MCF 10A (cell line): ENCODE results near the gene GPANK1. TPM values are rescaled to one million over a fixed set of nuclear protein-coding genes. Genes with fewer than 3 reads are reported as not detected.
A peak's percentile ranks its signal among the peaks of the same experiment; 100 is the strongest.

Source experiments
- BruUV-seq: library from RNA; stranded (reverse); fragments of 400-500 nt; replicated peaks from 2 replicates; lab custom pipeline; 2021; lab: Mats Ljungman, UMichigan
- CTCF ChIA-PET: fragments of 300-600 bp; sonication (Branson Sonifier 250); formaldehyde crosslinking; extraction: SDS; loops from one replicate; lab custom pipeline; 2021; ENCODE audit warnings: antibody characterized with exemption, inconsistent platforms; lab: Yijun Ruan, JAX
- POLR2A ChIA-PET: fragments of 300-600, 350-650 bp; sonication (Branson Sonifier 250); formaldehyde crosslinking; extraction: SDS; loops from one replicate; lab custom pipeline; 2020; ENCODE audit warnings: antibody characterized with exemption, inconsistent platforms; lab: Yijun Ruan, JAX
- DNase-seq: peaks from one replicate; pipeline ENCODE4 v3.0.0-alpha.2; 2018; ENCODE audit not compliant: unreplicated experiment
- H3K27ac Mint-ChIP-seq: one replicate; pipeline ENCODE4 v1.8.0; 2022; ENCODE audit warnings: mild to moderate bottlenecking, low read depth, mixed read lengths; ENCODE audit not compliant: unreplicated experiment
- H3K27me3 Mint-ChIP-seq: one replicate; pipeline ENCODE4 v1.8.0; 2022; ENCODE audit warnings: mixed read lengths; ENCODE audit not compliant: insufficient read depth, unreplicated experiment
- H3K36me3 Mint-ChIP-seq: one replicate; pipeline ENCODE4 v1.8.0; 2022; ENCODE audit warnings: mild to moderate bottlenecking, moderate library complexity, mixed read lengths; ENCODE audit not compliant: insufficient read depth, unreplicated experiment
- H3K4me1 Mint-ChIP-seq: one replicate; pipeline ENCODE4 v1.8.0; 2022; ENCODE audit warnings: mixed read lengths; ENCODE audit not compliant: insufficient read depth, unreplicated experiment
- H3K4me3 Mint-ChIP-seq: one replicate; pipeline ENCODE4 v1.8.0; 2022; ENCODE audit warnings: mild to moderate bottlenecking, moderate library complexity, mixed read lengths; ENCODE audit not compliant: unreplicated experiment
- H3K9me3 Mint-ChIP-seq: one replicate; pipeline ENCODE4 v1.8.0; 2022; ENCODE audit warnings: mixed read lengths; ENCODE audit not compliant: unreplicated experiment
- CTCF ChIP-seq: fragments of 200-600 bp; IDR thresholded peaks from one replicate; pipeline ENCODE4 v1.8.0; 2022; ENCODE audit warnings: antibody characterized with exemption, mild to moderate bottlenecking; ENCODE audit not compliant: unreplicated experiment
- intact Hi-C: fragments of 100-400 bp; cut with micrococcal nuclease; formaldehyde crosslinking; loops from 2 replicates; pipeline ENCODE4 v1.14.1; 2022
- total RNA-seq: library from RNA; stranded (reverse); gene quantifications from 2 replicates; pipeline ENCODE4 v1.2.3, GENCODE V29; 2022

The GPANK1 gene
- total RNA-seq, 1 experiment from 2014 or later = 13.0 TPM

- Mint-ChIP-seq H3K27me3 (no peaks in the 10 kb centered on the region), H3K4me3 (no peak overlapping the region), H3K4me1 (no peaks in the 10 kb centered on the region), H3K9me3 (no peaks in the 10 kb centered on the region), H3K27ac (no peak overlapping the region), H3K36me3 (peaks cover 76% of the 10 kb centered on the region)
- BruUV-seq = no TSS peak
- CTCF ChIA-PET = no interaction called here
- intact Hi-C loops = no loop called here
- POLR2A ChIA-PET = interaction anchor here (4.7 to 6.2 kb wide), 2 partner anchors 12 to 16 kb away, joined by 50 to 59 read pairs; partner anchors contain the start of genes BAG6 and PRRC2A
- no peak for TF ChIP-seq CTCF
- no peak for DNase-seq
Observed at GRCh38 chr6:31639449-31639861, 25.3 kb downstream of the GPANK1 start.

- intact Hi-C loops = no loop called here
- Mint-ChIP-seq H3K4me1 (no peaks in the 10 kb centered on the region), H3K4me3 (no peak overlapping the region), H3K27ac (no peak overlapping the region), H3K36me3 (peaks cover 78% of the 10 kb centered on the region), H3K9me3 (no peaks in the 10 kb centered on the region), H3K27me3 (no peaks in the 10 kb centered on the region)
- CTCF ChIA-PET = no interaction called here
- DNase-seq = no peak
- TF ChIP-seq CTCF = no peak
- POLR2A ChIA-PET = interaction anchor here (4.7 to 6.2 kb wide), 2 partner anchors 13 to 16 kb away, joined by 50 to 59 read pairs; partner anchors contain the start of genes BAG6 and PRRC2A
- no TSS peak for BruUV-seq
Observed at GRCh38 chr6:31639043-31639442, 25.8 kb downstream of the GPANK1 start.

- H3K4me3 Mint-ChIP-seq = no peak overlapping the region
- BruUV-seq = TSS peak; percentile 17
- DNase-seq = no peak
- H3K27me3 Mint-ChIP-seq = no peaks in the 10 kb centered on the region
- H3K27ac Mint-ChIP-seq = peak overlapping the region; percentile 27
- H3K4me1 Mint-ChIP-seq = no peaks in the 10 kb centered on the region
- intact Hi-C loops = no loop called here
- CTCF ChIA-PET = interaction anchor here (0.6 to 0.8 kb wide), 2 partner anchors 11 to 13 kb away, joined by 4 to 5 read pairs; no protein-coding TSS in a partner anchor
- H3K9me3 Mint-ChIP-seq = no peaks in the 10 kb centered on the region
- POLR2A ChIA-PET = interaction anchor here (1.6 to 6.2 kb wide), 2 partner anchors 13 to 15 kb away, joined by 8 to 50 read pairs; partner anchors contain the start of gene PRRC2A
- TF ChIP-seq CTCF = no peak
- peaks cover 82% of the 10 kb centered on the region for H3K36me3 Mint-ChIP-seq
Observed at GRCh38 chr6:31636698-31637596, 27.9 kb downstream of the GPANK1 start.

GRCh38 chr6:31634969-31635575 is 29.7 kb downstream of the GPANK1 start:
- POLR2A ChIA-PET = interaction anchor here (0.8 to 3.0 kb wide), 2 partner anchors 13 to 26 kb away, joined by 3 to 10 read pairs; partner anchors contain the start of gene C6orf47
- DNase-seq = no peak
- CTCF ChIA-PET = interaction anchor here (1.0 kb wide), 1 partner anchor 8 kb away, joined by 3 read pairs; no protein-coding TSS in a partner anchor
- no TSS peak for BruUV-seq
- no peak for TF ChIP-seq CTCF
- Mint-ChIP-seq H3K27me3 (no peaks in the 10 kb centered on the region), H3K4me1 (no peaks in the 10 kb centered on the region), H3K4me3 (no peak overlapping the region), H3K36me3 (peaks cover 83% of the 10 kb centered on the region), H3K9me3 (no peaks in the 10 kb centered on the region), H3K27ac (no peak overlapping the region)
- intact Hi-C loops = no loop called here
